ENCODE results near the gene SHROOM3. TPM values are rescaled to one million over a fixed set of nuclear protein-coding genes. Genes with fewer than 3 reads are reported as not detected.

SHROOM3 gene
- total RNA-seq, 2 donors from 2014 or later: 142 to 160 TPM

DNA sequence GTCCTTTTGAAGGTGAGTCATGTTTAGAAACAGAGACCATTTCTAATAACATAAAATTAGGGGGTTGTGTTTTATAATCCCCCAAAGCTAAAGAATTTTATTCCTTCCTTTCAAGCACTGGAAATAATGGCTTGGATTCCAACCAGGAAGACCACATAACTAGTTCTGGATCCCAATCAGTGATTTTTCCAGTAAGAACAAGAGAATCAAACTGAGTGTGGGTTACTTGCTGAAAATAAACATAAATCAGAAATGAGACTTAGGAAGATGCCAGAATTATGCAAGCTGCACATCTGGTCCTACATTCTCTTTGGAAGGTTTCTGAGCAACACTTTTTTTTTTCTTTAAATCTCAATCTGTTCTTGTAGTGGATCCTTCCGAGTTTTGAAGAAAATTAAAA, 386.6 kb downstream of the SHROOM3 start:
- H3K27ac ChIP-seq: no peak overlapping the region
- no peak overlapping the region for H3K9ac ChIP-seq (ENCODE audit: low read depth in 2 of 2, low read length in 2 of 2)
- no peaks in the 10 kb centered on the region for H3K4me1 ChIP-seq
- H3K36me3 ChIP-seq: no peaks in the 10 kb centered on the region
- no peaks in the 10 kb centered on the region for H3K27me3 ChIP-seq
- TF ChIP-seq, protein P1, sequence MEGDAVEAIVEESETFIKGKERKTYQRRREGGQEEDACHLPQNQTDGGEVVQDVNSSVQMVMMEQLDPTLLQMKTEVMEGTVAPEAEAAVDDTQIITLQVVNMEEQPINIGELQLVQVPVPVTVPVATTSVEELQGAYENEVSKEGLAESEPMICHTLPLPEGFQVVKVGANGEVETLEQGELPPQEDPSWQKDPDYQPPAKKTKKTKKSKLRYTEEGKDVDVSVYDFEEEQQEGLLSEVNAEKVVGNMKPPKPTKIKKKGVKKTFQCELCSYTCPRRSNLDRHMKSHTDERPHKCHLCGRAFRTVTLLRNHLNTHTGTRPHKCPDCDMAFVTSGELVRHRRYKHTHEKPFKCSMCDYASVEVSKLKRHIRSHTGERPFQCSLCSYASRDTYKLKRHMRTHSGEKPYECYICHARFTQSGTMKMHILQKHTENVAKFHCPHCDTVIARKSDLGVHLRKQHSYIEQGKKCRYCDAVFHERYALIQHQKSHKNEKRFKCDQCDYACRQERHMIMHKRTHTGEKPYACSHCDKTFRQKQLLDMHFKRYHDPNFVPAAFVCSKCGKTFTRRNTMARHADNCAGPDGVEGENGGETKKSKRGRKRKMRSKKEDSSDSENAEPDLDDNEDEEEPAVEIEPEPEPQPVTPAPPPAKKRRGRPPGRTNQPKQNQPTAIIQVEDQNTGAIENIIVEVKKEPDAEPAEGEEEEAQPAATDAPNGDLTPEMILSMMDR (IDR thresholded peaks at IDR 0.05): no peak
- no peaks in the 10 kb centered on the region for H3K9me3 ChIP-seq
- intact Hi-C loops (cut with DNase I): no loop called here
- no peak for DNase-seq
- H3K4me3 ChIP-seq: no peak overlapping the region

DNA sequence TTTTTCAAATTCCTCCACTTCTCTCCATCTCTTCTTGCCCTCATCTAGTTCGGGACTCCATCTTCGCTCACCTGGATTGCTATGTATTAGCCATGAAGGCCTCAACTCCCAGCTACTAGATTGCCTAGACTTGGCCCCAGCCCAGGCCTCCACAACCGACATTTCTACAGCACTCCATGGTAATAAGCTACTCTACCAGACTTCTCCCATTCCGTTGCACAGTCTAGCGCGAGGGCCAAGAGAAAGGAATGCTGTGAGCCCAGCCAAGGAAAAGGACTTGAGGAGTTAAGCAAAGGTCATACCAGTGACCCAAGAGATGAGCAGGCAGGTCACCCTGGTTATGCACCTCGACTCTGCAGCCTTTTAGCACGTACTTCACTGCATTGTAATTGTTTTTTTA, 387.3 kb downstream of the SHROOM3 start:
- Histone ChIP-seq H3K9ac (ENCODE audit: low read depth in 2 of 2, low read length in 2 of 2) (no peak overlapping the region), H3K27ac (no peak overlapping the region), H3K9me3 (no peaks in the 10 kb centered on the region), H3K27me3 (no peaks in the 10 kb centered on the region), H3K4me3 (no peak overlapping the region), H3K36me3 (no peaks in the 10 kb centered on the region), H3K4me1 (no peaks in the 10 kb centered on the region)
- intact Hi-C loops (cut with DNase I): no loop called here
- TF ChIP-seq, protein P1 (IDR thresholded peaks at IDR 0.05): no peak
- DNase-seq: no peak

DNA sequence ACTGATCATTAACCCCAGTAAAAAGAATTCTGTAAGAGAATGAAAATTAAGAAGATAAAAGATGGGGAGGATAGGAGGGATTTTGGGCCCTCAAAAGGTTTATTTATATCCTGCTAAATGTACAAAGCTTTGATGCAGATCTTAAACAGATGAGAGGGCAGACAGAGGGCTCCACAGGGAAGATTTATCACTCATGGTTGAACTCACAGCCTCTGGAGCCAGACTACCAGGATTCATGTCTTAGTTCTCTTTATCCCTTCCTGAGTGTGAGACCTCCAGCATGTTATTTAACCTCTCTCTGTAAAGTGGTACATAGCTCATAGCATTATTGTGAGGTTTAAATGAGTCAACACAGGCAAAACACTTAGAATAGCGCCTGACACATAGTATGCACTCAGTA, 388.5 kb downstream of the SHROOM3 start:
- no peaks in the 10 kb centered on the region for H3K9me3 ChIP-seq
- H3K9ac ChIP-seq (ENCODE audit: low read depth in 2 of 2, low read length in 2 of 2): no peak overlapping the region
- no peak for DNase-seq
- no peaks in the 10 kb centered on the region for H3K4me1 ChIP-seq
- intact Hi-C loops (cut with DNase I): no loop called here
- H3K27me3 ChIP-seq: no peaks in the 10 kb centered on the region
- H3K4me3 ChIP-seq: no peak overlapping the region
- no peak overlapping the region for H3K27ac ChIP-seq
- TF ChIP-seq, protein P1 (IDR thresholded peaks at IDR 0.05): no peak
- H3K36me3 ChIP-seq: no peaks in the 10 kb centered on the region

DNA sequence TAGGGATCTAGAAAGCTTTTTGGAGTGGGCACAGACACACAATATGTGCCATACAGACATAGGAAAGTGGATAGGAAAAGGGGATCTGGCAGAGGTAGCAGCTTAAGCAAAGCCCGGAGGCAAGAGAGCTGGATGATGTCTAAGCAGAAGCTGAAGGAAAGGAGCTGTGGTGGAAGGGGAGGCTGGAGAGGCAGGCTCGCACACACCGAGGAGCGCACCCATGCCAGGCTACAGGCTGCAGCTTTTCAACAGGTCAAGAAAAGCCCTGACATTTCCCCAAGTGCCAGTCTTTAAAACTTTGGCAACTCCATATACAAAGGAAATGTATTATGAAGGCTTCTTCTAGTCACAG, 395.6 kb downstream of the SHROOM3 start:
- intact Hi-C loops (cut with DNase I): no loop called here
- TF ChIP-seq, protein P1 (IDR thresholded peaks at IDR 0.05): no peak
- Histone ChIP-seq H3K36me3 (no peaks in the 10 kb centered on the region), H3K4me3 (peak overlapping the region; percentile 22), H3K27ac (peak overlapping the region; percentile 87), H3K4me1 (peaks cover 12% of the 10 kb centered on the region), H3K27me3 (no peaks in the 10 kb centered on the region), H3K9me3 (no peaks in the 10 kb centered on the region), H3K9ac (ENCODE audit: low read depth in 2 of 2, low read length in 2 of 2) (peak overlapping the region in 1 of 2 donors; percentile 79)
- no peak for DNase-seq

DNA sequence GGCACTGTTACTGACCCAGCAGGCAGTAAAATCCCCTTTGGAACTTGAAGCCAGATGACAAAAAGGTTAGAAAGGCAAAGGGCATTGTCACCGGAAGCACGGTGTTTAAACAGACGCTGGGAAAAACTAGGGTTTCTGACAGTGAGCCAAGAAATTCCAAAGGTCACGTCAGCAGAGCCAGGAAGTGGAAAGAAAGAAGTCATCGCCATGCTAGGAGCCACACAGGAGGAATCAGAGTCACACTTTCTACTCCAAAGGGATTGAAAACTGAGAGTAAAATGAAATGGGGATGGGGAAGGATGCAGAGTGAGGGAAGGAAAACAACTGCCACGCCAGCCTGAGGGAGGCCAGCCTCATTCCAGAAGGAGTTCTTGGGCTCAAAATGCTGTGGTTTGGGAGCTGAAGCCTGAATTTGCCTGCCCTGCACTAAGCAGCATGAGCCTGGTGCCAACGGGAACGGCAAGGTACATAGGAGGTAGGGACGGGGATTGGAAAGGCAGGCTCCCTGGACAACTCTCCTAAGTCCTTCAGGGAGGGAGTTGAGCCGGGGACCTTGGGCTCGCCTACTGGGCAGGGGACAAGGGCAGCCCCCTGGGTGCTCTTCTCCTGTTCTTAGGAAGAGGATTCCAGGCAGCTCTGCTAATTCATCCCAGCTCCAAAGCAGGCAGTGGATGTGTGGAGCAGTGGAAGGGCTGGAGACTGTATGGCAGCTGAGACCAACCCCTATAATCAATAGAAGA, 396.1 kb downstream of the SHROOM3 start:
- H3K9ac ChIP-seq (ENCODE audit: low read depth in 2 of 2, low read length in 2 of 2): peak overlapping the region; percentile 48 to 79
- peaks cover 12% of the 10 kb centered on the region for H3K4me1 ChIP-seq
- H3K36me3 ChIP-seq: no peaks in the 10 kb centered on the region
- TF ChIP-seq, protein P1 (IDR thresholded peaks at IDR 0.05): no peak
- peak overlapping the region; percentile 87 for H3K27ac ChIP-seq
- H3K9me3 ChIP-seq: no peaks in the 10 kb centered on the region
- intact Hi-C loops (cut with DNase I): no loop called here
- H3K27me3 ChIP-seq: no peaks in the 10 kb centered on the region
- H3K4me3 ChIP-seq: peak overlapping the region; percentile 22
- peak; percentile 91 for DNase-seq

Measured in colonic mucosa (tissue), 4 donors.